Keratinocyte (primary cell): ENCODE results near the gene PIM3. TPM values are rescaled to one million over a fixed set of nuclear protein-coding genes. Genes with fewer than 3 reads are reported as not detected.

Source experiments
- DNase-seq: peaks from one replicate; pipeline ENCODE4 v3.0.0-alpha.2; 2011; ENCODE audit warnings: low read depth, missing footprints, low spot score
- FAIRE-seq: peaks from 2 replicates; lab custom pipeline; 2011; peaks lifted over from hg19 to GRCh38; lab: Jason Lieb, UNC
- H2AFZ ChIP-seq: 2 replicates; pipeline ENCODE4 v1.6.0; 2012; ENCODE audit warnings: low read length, control low read depth, inconsistent platforms; ENCODE audit not compliant: control insufficient read depth
- H3K27ac ChIP-seq: 2 replicates; pipeline ENCODE4 v1.5.1; 2011; ENCODE audit warnings: low read length; ENCODE audit not compliant: control insufficient read depth, insufficient read depth
- H3K27me3 ChIP-seq: 3 replicates; pipeline ENCODE4 v1.6.0; 2011; ENCODE audit warnings: low read length; ENCODE audit not compliant: control insufficient read depth, insufficient read depth; ENCODE audit errors: extremely low read depth
- H3K36me3 ChIP-seq, 2 experiments: 2 replicates in 1 of 2; 3 replicates in 1 of 2; pipeline ENCODE4 v1.5.1; 2011; ENCODE audit warnings: low read length in 2 of 2, mild to moderate bottlenecking in 1 of 2; ENCODE audit not compliant: control insufficient read depth in 2 of 2, insufficient read depth in 2 of 2; ENCODE audit errors: extremely low read depth in 1 of 2
- H3K4me1 ChIP-seq: 3 replicates; pipeline ENCODE4 v1.5.1; 2011; ENCODE audit warnings: low read length; ENCODE audit not compliant: control insufficient read depth, insufficient read depth; ENCODE audit errors: extremely low read depth
- H3K4me2 ChIP-seq: 3 replicates; pipeline ENCODE4 v1.6.0; 2011; ENCODE audit warnings: low read depth, low read length; ENCODE audit not compliant: control insufficient read depth, insufficient read depth; ENCODE audit errors: extremely low read depth
- H3K4me3 ChIP-seq, 3 experiments: fragments of 200-600 bp in 1 of 3; sonication (generic) in 1 of 3; 2 replicates in 2 of 3; 3 replicates in 1 of 3; pipeline ENCODE4 v1.5.1; 2011 to 2016; ENCODE audit warnings: low read length in 3 of 3, mild to moderate bottlenecking in 3 of 3, control low read depth in 2 of 3, inconsistent platforms in 1 of 3, low read depth in 1 of 3, mixed read lengths in 1 of 3, mixed run types in 1 of 3, moderate library complexity in 1 of 3; ENCODE audit not compliant: control insufficient read depth in 2 of 3, insufficient read depth in 2 of 3; ENCODE audit errors: extremely low read depth in 1 of 3
- H3K79me2 ChIP-seq: 2 replicates; pipeline ENCODE4 v1.6.0; 2012; ENCODE audit warnings: low read length; ENCODE audit not compliant: control insufficient read depth, insufficient read depth
- H3K9ac ChIP-seq: 3 replicates; pipeline ENCODE4 v1.6.0; 2011; ENCODE audit warnings: low read length; ENCODE audit not compliant: control insufficient read depth, insufficient read depth; ENCODE audit errors: extremely low read depth
- H3K9me1 ChIP-seq: 3 replicates; pipeline ENCODE4 v1.6.0; 2011; ENCODE audit warnings: low read length; ENCODE audit not compliant: control insufficient read depth, insufficient read depth; ENCODE audit errors: extremely low read depth
- H3K9me3 ChIP-seq: 2 replicates; pipeline ENCODE4 v1.5.1; 2012; ENCODE audit warnings: low read depth, low read length; ENCODE audit not compliant: control insufficient read depth
- H4K20me1 ChIP-seq: 3 replicates; pipeline ENCODE4 v1.6.0; 2011; ENCODE audit warnings: low read length; ENCODE audit not compliant: control insufficient read depth, insufficient read depth; ENCODE audit errors: extremely low read depth
- EZH2 ChIP-seq: IDR thresholded peaks from one replicate; pipeline ENCODE4 v1.6.1; 2012; ENCODE audit warnings: inconsistent platforms, mild to moderate bottlenecking, low read length, moderate library complexity
- dilution Hi-C: fragments of 300-500 bp; cut with MboI; formaldehyde crosslinking; loops from one replicate; pipeline ENCODE4 v1.7.0; 2020; ENCODE audit warnings: low sequenced_read_pairs; ENCODE audit not compliant: extremely low pct_ligation_motif_present
- polyA plus RNA-seq, 5 experiments: library from polyadenylated mRNA; depleted of rRNA in 3 of 5; stranded (reverse) in 3 of 5; stranded (forward) in 1 of 5; unstranded in 1 of 5; fragments of >200 nt; gene quantifications; 1 replicate in 1 of 5; 2 replicates in 3 of 5; 3 replicates in 1 of 5; pipeline versions ENCODE4 v1.2.1 to v1.2.3, GENCODE V29; 2011 to 2012; ENCODE audit warnings: missing spikeins in 2 of 5, low read depth in 1 of 5, low replicate concordance in 1 of 5
- TF ChIP-seq, protein P1 (sequence below), 3 experiments: IDR thresholded peaks in 1 of 3; conservative IDR thresholded peaks in 1 of 3; optimal IDR thresholded peaks in 1 of 3; 2 replicates in 2 of 3; 3 replicates in 1 of 3; pipeline versions ENCODE3 to v1.5.1; 2011; ENCODE audit warnings: low read length in 3 of 3, mild to moderate bottlenecking in 3 of 3, moderate library complexity in 2 of 3, control low read depth in 1 of 3, inconsistent platforms in 1 of 3; ENCODE audit not compliant: insufficient read depth in 2 of 3; ENCODE audit errors: extremely low read depth in 1 of 3

The PIM3 gene
- polyA plus RNA-seq, 1 donor (not counting 4 experiments of a cell fraction or from before 2014, with no cell fraction given) = 3.4 TPM

DNA sequence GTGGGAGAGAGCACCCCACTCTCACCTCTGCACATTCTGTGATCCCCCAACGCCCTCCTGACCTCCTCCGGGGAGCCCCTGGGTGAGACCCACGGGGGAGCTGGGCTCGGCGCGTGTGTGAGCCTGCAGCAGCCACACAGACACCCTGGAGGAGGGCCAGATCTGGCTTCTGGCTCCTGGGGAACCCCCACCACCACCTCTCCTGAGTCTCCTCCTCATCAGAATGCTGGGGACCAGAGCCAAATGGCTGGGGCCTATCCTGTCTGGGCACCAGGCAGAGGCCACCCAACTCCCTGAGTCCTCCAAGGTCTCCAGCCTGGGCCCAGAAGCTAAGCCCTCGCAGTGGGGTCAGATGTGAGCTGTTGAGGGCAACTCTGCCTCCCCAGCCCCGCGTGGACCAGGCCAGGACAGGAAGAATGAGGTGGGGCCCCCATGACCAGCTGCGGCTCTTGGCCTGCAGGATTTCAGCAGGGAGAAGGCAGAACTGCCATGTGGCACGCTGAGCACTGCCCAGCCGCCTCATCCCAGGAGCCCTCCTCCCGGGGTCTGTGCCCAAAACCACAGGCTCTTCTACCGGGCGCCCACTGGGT lies 5.5 kb upstream of the PIM3 start:
- H3K4me2 ChIP-seq = no peak overlapping the region
- H3K79me2 ChIP-seq = no peaks in the 10 kb centered on the region
- TF ChIP-seq, protein P1, sequence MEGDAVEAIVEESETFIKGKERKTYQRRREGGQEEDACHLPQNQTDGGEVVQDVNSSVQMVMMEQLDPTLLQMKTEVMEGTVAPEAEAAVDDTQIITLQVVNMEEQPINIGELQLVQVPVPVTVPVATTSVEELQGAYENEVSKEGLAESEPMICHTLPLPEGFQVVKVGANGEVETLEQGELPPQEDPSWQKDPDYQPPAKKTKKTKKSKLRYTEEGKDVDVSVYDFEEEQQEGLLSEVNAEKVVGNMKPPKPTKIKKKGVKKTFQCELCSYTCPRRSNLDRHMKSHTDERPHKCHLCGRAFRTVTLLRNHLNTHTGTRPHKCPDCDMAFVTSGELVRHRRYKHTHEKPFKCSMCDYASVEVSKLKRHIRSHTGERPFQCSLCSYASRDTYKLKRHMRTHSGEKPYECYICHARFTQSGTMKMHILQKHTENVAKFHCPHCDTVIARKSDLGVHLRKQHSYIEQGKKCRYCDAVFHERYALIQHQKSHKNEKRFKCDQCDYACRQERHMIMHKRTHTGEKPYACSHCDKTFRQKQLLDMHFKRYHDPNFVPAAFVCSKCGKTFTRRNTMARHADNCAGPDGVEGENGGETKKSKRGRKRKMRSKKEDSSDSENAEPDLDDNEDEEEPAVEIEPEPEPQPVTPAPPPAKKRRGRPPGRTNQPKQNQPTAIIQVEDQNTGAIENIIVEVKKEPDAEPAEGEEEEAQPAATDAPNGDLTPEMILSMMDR (optimal IDR thresholded peaks at IDR 0.05 in 1 of 3, IDR thresholded peaks at IDR 0.05 in 1 of 3, conservative IDR thresholded peaks at IDR 0.05 in 1 of 3; ENCODE audit: extremely low read depth in 1 of 3, insufficient read depth in 2 of 3, low read length in 3 of 3) = no peak
- no peak for TF ChIP-seq EZH2
- dilution Hi-C loops = no loop called here
- H3K9me3 ChIP-seq = no peaks in the 10 kb centered on the region
- H3K27me3 ChIP-seq = no peaks in the 10 kb centered on the region
- H3K27ac ChIP-seq = no peak overlapping the region
- no peaks in the 10 kb centered on the region for H4K20me1 ChIP-seq
- H3K36me3 ChIP-seq = no peaks in the 10 kb centered on the region
- no peak for DNase-seq
- H3K9me1 ChIP-seq = no peaks in the 10 kb centered on the region
- no peak overlapping the region for H2AFZ ChIP-seq
- H3K4me1 ChIP-seq = peaks cover 33% of the 10 kb centered on the region
- no peak overlapping the region for H3K4me3 ChIP-seq
- no peak for FAIRE-seq
- H3K9ac ChIP-seq = no peak overlapping the region

DNA sequence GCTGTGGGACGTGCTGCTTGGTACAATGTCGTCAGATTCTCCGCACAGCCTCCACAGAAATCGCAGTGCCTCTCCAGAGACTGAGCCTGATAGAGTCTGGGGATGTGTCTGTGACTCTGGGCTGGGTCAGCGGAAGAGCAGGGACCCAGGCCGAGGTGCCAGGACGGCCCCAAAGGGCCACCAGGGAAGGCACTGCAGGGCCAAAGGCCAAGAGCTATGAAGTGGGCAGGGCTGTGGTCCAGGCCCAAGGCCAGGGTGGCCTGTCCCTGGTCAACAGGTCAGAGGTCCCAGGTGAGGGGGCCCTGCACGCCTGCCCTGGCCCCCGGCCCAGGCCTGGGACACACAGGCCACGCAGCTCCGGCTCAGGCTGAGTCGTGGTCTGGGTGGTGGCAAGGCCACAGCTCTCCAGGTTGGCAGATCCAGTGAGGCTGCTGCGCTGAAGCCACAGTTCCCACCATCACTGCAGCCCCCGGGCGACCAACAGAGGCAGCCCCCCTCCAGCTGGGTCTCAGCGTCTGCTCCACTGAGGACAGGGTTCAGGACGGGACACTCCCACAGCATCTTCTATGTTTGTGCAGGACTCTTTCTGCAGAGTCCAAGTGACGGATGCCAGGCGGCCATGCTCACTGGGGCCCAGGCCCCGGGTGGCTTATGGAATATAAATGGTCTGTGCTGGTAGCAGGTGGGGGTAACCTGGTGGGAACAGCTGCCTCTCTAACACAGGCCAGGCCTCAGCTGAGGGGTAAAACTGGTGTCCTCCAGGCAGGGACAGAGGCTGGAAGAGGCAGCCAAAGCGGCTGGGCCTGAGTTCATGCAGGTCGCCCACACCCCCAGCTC lies 4.8 kb upstream of the PIM3 start:
- Histone ChIP-seq H3K27me3 (no peaks in the 10 kb centered on the region), H3K9ac (no peak overlapping the region)
- no peak for FAIRE-seq

More for the DNA sequence above, 4.8 kb upstream of the PIM3 start:
- Histone ChIP-seq H2AFZ (no peak overlapping the region), H4K20me1 (no peaks in the 10 kb centered on the region), H3K4me3 (no peak overlapping the region), H3K9me1 (no peaks in the 10 kb centered on the region), H3K36me3 (no peaks in the 10 kb centered on the region), H3K4me1 (peaks cover 30% of the 10 kb centered on the region), H3K79me2 (no peaks in the 10 kb centered on the region), H3K4me2 (no peak overlapping the region), H3K27ac (no peak overlapping the region), H3K9me3 (no peaks in the 10 kb centered on the region)
- dilution Hi-C loops = no loop called here
- DNase-seq = no peak
- no peak for TF ChIP-seq EZH2
- TF ChIP-seq, protein P1 (optimal IDR thresholded peaks at IDR 0.05 in 1 of 3, IDR thresholded peaks at IDR 0.05 in 1 of 3, conservative IDR thresholded peaks at IDR 0.05 in 1 of 3; ENCODE audit: extremely low read depth in 1 of 3, insufficient read depth in 2 of 3, low read length in 3 of 3) = no peak
